GM10266 (cell line): ENCODE data around the gene MAGIX.
A peak's percentile ranks its signal among the peaks of the same experiment; 100 is the strongest.

Experiments used
- DNase-seq: peaks from one replicate; pipeline ENCODE4 v3.0.0; 2012; ENCODE audit errors: extremely low spot score
- TF ChIP-seq, protein P1 (sequence below): IDR thresholded peaks from 2 replicates; pipeline ENCODE4 v1.5.1; 2012; ENCODE audit warnings: mild to moderate bottlenecking, low read depth; ENCODE audit not compliant: control insufficient read depth, insufficient read depth; ENCODE audit errors: missing control alignments

The MAGIX gene

GRCh38 chrX:49187526-49187925 is 25.0 kb downstream of the MAGIX start:
- TF ChIP-seq, protein P1, sequence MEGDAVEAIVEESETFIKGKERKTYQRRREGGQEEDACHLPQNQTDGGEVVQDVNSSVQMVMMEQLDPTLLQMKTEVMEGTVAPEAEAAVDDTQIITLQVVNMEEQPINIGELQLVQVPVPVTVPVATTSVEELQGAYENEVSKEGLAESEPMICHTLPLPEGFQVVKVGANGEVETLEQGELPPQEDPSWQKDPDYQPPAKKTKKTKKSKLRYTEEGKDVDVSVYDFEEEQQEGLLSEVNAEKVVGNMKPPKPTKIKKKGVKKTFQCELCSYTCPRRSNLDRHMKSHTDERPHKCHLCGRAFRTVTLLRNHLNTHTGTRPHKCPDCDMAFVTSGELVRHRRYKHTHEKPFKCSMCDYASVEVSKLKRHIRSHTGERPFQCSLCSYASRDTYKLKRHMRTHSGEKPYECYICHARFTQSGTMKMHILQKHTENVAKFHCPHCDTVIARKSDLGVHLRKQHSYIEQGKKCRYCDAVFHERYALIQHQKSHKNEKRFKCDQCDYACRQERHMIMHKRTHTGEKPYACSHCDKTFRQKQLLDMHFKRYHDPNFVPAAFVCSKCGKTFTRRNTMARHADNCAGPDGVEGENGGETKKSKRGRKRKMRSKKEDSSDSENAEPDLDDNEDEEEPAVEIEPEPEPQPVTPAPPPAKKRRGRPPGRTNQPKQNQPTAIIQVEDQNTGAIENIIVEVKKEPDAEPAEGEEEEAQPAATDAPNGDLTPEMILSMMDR: no peak

GRCh38 chrX:49188468-49189076 is 26.0 kb downstream of the MAGIX start:
- TF ChIP-seq, protein P1: no peak
- DNase-seq: no peak

More at GRCh38 chrX:49187526-49187925, 25.0 kb downstream of the MAGIX start:
- no peak for DNase-seq

GRCh38 chrX:49189606-49190005 is 27.0 kb downstream of the MAGIX start:
- TF ChIP-seq, protein P1: no peak
- DNase-seq: no peak

- TF ChIP-seq, protein P1: no peak
- DNase-seq: peak; percentile 88
Observed at GRCh38 chrX:49190821-49191573, 28.4 kb downstream of the MAGIX start.

- no peak for DNase-seq
- TF ChIP-seq, protein P1: no peak
Observed at GRCh38 chrX:49191574-49192011, 29.0 kb downstream of the MAGIX start.

GRCh38 chrX:49192722-49193328 is 30.3 kb downstream of the MAGIX start:
- TF ChIP-seq, protein P1: peak; percentile 61
- no peak for DNase-seq
